SW480 (cell line): ENCODE data around the gene PLCH1.
"Not testable (repeated sequence)": the region's sequence is repeated elsewhere in the genome, so short reads cannot be mapped to it uniquely, and the experiment has no call there.

Experiments used
- DNase-seq: peaks from one replicate; pipeline ENCODE4 v3.0.0-alpha.2; 2016; ENCODE audit warnings: low spot score

Gene PLCH1

DNA sequence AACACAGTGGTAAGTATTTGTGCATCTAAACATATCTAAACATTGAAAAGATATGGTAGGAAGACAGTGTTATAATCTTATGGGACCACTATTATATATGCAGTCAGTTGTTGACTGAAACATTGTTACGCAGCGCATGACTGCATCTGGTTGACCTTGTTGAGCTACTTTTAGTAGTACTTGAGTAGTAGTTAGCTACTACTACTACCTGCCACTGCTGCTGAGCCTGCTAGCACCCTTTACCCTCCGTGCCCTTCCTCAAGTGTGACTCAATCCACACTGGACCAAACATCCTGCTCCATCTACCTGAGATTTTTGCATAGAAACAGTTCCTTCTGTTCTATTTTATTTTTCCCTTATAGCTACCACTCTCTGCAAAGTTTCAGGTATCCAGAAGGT, 327.8 kb downstream of the PLCH1 start:
- no peak for DNase-seq

DNA sequence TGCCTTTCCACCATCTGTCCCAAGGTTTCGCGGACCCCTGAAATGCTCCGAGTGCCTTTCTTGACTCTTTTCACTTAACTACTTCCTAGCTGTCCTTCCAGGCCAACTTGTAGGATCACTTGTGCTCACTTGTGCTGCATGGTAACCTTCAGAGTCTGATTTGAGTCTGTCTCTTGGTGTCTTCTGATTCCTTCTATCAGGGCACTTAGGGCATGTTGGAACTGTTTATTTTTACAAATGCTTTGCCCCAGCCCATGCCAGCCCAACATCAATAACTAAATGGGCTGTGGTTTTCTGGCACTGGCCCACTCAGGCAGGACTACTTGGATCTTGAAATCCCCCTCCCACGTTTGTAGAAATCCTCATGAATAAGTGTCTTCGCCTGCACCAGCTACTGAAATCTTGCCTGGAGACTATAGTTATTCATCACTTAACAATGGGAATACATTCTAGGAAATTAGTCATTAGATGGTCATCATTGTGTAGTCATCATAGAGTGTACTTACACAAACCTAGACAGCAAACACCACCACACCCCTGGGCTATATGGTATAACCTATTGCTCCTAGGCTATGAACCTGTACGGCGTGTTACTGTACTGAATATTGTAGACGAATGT, 328.3 kb downstream of the PLCH1 start:
- DNase-seq, result no peak

DNA sequence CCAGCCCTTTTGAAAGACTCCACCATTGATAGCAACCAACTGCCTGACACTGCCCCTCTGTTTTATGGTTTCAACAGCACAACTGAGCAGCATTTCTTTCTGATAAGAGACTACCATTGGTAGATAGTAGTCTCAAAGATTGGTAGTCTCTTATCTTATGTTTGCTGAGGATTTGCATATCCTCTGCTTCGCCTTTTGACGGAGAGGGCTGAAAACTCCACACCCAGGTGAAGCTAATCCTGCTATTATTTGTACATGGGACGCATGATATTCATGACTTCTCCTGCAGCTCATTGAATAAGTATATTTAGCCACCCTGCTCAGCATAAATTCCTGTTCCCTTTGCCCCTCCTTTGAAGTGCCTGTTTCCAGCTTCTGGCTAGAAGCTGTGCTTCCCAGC, 332.0 kb downstream of the PLCH1 start:
- no peak for DNase-seq

DNA sequence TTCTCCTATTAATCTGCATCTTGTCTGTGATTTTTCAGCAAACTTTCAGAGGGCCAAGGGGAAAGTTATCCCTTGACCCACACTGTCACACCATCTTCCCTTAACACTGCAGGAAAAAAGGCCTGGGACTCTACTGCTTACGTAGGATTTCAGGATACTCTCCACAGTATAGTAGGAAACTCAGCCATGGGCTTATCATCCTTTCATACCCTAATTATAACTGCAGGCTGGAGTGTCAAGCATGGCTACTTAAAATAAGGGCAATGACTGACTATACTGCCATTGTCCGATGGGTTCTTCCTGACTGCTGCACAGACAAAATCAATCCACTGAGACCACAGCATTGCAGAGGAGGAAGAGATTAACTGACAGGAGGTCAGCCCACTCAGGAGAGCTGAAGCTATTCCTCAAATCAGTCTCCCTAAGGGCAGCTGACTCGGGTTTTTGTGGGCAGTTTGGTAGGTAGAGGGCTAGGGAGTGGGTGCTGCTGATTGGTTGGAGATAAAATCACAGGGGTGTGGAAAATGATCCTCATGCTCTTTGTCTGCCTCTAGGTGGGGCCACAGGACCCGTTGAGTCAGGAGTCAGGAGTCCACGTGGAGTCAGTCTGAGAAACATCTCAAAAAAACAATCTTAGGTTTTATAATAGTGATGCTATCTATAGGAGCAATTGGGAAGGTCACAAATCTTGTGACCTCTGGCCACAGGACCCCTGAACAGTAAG, 333.2 kb downstream of the PLCH1 start:
- DNase-seq, result no peak

DNA sequence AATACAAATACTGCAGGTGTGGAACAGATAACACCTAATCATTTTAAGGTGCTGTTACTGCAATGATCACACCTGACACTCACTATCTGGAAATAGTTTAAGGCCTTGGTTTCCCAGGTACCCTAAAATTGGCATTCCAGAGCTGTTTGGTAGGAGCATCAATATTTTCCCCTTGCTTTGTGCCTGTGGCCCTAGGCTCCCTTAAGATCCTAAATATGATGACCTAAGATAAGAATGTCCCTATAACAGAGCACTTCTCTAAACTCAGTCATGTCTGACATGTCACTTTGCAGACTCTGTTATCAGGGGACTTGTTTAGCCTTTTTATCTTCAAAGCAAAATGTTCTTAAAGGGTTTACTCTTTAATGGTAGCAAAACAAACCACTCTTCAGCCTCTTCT, 335.5 kb downstream of the PLCH1 start:
- DNase-seq, result no peak

DNA sequence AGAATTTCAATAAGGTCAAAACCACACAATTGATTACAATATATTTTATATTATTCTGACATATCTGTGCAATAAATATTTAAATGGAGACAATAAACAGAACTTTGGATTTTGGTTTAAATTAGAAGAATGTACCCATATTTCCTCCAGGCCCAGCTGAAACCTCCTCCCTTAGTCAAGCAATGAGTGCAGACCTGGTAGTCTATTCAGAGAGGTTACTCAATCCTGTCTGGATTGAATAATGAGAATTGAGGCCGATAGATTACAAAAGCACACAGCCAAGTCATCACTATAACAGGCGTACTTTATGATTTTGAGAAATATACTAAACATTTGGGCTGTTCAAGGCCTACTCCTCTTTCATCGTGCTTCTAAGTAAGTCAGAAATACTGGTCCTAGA, 336.9 kb downstream of the PLCH1 start:
- no peak for DNase-seq

DNA sequence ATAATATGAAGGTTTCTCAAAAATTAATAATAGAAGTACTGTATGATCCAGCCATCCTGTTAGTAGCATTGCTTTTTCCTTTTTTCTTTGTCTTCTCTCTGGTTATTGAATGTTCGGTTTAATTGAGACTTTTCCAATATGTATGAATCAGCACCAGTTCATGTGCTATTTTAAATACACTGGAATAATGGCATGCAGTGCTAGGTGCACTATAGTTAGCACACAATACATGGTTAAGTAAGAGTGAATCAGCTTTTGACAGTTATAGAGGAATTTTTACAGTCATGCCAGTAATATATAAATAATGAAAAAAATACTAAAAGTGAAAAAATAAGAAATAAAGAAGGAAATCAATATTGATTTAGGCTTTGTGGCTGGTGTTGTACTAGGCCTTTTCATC, 337.5 kb downstream of the PLCH1 start:
- DNase-seq, result no peak

DNA sequence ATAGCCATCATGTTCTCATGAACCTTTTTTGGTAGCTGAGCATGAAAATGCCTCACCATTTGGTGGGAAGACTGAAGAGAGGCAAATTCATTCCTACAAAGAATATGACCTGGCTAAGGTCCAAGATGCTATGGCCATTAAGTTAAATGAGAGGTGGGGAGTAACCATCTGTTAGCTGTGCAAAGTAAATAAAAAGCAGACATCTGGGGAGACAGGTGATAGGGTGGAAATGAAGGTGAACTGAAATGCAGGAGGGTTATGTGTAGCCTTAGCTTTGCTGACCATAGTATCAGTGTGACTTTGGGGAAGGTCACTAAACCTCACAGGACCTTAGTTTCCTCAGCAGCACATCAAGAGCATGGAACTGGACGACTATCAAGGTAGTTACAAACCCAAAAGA, 340.4 kb downstream of the PLCH1 start:
- no peak for DNase-seq

DNA sequence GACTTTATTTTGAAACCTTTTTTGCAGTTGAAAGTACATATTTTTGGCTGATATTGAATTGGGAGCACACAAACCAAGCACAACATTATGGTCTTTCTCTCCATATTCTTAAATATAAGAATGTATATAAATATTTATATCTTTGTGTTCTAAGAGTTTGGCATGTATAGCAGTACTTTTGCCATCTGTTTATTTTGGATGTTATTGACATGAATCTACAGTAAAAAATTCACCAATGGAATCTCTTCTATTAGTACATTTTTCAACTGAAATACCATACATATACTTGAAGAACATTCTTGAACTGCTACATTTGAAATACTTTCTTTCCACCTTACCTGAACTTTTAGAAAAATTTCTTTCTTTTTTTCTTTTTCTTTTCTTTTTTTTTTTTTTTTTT, 342.2 kb downstream of the PLCH1 start:
- DNase-seq, result no peak

DNA sequence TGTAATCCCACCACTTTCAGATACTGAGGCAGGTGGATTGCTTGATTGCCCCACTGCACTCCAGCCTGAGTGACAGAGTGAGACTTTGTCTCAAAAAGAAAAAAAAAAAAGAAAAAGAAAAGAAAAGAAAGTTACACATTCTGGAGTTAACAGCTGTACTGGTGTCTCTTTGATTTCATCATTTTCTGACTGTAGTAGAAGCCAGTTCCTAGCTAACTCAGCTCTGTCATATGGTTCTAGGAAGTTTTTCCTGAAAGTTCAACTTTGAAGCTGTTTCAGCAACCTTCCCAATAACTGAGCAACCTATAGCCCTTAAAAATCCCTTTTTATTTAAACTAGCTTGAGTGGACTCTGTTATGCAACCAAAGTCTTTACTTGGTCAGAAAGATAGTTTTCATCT, 346.8 kb downstream of the PLCH1 start:
- DNase-seq, result no peak

DNA sequence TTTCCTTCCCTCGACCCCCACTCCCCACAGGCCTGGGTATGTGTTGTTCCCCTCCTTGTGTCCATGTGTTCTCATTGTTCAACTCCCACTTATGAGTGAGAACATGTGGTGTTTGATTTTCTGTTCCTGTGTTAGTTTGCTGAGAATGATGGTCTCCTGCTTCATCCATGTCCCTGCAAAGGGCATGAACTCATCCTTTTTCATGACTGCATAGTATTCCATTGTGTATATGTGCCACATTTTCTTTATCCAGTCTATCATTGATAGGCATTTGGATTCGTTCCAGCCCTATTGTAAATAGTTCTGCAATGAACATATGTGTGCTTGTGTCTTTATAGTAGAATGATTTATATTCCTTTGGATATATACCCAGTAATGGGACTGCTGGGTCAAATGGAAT, 350.0 kb downstream of the PLCH1 start:
- DNase-seq, result not testable (repeated sequence)

DNA sequence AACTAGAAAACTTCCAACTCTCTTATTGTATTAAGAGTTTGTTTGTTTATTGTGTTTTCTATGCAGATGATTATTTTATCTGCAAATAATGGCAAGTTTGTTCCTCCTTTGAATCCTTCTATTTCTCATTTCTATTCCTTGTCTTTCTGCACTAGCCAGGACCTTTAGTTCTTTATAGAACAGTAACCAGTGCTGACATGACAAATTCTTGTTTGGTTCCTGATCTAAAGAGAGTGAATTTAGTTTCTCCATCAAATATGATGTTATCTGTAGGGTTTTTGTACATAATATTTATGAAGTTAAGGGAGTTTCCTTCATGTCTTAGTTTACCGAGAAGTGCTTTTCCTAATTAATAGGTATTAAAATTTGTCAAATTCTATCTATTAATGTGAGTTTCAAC, 350.6 kb downstream of the PLCH1 start:
- DNase-seq, result no peak

DNA sequence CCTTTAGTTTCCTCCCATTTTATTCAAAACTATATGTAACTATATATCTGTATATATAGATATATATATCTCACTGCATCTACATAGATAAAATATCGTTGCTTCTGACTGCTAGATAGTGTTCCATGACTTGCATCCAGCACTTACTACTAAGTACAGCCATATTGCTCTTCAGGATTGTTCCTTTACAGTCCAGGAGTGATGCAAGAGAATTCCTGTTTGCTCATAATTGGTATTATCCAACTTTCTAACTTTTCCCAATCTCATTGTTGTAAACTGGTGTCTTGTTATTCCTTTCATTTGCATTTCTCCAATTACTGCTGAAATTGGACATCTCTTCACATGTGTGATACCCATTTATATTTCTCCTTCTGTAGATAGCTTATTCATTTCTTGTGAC, 351.6 kb downstream of the PLCH1 start:
- no peak for DNase-seq

DNA sequence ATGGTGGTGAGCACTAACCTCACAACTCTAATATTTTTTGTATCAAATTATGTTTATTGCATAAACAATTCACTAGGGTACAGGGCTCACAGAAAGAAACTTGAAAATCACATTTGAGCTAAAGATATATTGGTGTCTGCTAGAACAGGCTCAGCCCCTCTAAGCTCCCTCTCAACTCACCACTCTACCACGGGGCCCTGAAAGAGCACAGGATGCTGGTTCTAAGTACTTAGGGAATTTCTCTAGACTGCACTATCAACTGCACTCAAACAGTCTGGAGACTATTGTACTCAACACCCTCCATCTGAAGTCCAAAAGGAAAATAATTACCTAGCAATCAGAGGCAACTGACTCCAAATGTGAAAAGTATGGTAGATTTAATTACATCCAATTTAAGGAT, 352.7 kb downstream of the PLCH1 start:
- DNase-seq, result no peak

DNA sequence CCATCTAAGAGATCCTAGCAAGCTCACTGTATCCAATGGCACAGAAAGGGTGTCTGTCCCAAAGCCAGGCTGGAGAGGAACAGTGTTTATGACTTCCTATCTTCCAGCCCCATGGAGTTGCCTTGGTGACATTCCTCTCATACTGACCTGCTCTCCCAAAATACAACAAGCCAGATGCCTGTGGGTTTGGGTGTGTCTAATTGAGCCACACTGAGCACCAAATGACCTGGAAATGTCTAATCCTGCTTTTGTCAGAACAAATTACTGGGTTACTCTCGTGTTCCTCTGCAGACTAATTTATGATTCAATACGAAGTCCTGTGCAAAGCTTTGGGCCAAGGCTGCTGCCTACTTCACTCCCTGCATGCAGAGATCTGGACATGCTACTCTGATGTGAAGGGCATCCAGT, 353.3 kb downstream of the PLCH1 start:
- DNase-seq, result peak; percentile 92

DNA sequence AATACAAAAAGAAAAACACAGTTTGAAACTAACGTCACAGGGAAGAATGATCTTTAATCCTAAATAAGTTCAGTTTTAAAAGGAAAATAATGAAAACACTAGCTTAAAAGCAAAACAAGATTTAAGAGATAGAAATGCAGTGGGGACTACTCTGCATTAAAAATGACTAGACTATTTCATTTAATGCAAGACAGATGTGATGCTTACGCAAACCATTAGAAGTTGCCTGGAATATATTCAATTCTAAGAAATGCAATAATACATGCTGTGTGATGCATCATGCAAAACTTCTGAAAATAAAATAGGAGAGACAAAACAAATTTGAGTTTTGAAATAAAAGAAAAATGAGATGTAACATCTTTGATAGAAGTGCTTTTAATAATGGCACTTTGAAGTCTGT, 353.8 kb downstream of the PLCH1 start:
- no peak for DNase-seq

DNA sequence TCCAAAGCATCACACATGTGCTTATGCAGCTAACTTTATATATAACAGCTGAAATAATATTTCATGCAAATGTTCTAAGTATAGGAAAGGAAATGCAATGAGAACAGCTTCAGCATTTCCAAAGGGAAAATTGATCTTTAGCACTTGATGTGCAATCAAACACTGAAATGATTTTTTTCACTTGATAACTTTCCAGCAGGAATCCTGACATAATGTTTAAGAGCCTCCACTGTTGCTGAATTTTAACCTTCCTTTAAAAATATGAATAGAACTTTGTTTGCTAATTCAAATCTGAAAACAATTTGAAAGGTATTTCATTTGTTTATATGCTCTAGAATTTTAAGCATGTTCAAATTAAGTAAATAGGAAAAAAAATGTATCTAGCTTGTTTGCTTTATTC, 354.5 kb downstream of the PLCH1 start:
- no peak for DNase-seq

DNA sequence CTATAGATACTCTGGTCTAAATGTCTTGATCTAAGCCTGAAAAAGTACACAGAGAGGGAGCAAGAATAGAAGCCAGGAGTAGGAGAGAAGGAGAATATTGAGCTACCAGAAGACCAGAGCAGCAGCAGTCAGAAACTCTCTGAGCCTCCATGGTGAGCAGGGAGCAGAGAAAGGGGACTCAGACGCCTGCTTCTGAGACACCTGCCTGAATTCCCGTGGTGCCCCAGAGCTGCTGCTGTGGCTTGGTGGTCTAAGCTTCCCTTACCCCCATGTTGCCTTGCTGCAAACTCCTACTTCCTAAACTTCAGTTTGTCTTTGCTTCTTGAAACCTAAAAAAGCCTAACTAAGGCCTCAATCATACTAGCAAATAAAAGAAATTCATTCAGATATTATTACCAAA, 356.5 kb downstream of the PLCH1 start:
- no peak for DNase-seq

DNA sequence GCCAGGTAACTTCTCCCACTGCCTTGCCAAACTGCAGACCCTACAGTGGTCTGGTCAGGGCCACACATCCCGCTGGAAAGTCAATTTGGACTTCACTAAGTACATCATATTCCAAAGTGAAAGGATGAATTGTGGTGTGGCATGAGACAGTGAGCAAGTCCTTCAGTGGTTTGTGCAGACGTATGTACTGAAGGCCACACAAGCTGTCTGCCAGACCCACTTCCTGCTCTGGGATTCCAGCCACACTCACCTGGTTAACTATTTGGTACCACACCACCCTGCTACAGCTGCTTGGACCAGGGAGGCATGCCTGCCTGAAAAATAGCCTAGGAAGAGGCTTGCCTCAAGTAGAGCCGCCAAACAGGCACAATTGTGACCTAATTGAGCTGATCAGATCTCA, 357.3 kb downstream of the PLCH1 start:
- peak; percentile 72 for DNase-seq

DNA sequence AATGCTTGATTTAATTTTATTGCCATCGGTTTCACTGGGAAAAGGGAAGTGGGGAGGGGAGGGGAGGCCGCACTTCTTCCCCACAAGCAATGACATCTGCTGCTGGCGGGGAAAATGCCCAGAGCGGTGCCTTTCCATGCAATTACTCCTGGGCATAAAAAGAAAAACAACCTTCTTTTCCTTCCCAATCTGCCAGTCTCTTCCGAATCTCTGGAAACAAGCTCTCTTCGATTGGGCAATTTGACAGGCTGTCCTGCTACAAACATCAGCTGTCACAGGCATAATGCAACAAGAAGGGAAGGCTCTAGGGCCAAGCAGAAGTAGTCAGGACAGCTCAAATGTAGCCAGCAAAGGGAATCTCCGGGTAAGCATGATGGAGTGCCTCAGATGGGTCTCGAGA, 358.0 kb downstream of the PLCH1 start:
- no peak for DNase-seq

DNA sequence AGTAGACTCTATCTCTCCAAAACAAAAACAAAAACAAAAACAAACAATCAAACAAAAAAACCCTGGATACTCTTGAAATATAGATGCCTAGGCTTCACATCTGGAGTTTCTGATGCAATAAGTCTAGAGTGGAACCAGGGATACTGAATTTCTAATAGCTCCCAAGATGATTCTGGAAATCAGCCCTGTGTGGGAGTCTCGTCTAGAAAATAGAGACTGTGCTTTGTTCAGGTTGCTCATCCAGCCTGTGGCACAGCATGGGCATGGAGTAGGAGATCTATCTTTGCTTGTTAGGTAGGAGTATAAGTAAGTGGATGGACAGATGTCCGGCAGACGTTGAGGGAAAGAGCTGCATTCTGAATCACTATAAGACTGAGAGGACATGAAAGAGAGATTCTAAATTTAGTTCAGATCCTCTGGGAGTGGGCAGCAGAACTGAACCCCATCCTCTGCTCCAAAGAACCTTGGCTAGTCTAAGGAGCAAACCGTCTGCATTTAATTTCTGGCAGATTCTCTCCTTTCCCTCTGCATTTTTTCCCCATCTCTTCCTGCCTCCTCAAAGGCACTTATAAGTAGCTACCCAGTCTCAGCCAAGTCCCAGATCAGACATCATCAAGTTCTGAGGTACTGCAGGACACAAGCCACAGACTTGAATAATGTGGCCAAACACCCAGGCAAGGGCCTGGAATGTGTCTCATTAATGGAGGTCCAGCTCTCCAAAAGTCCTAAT, 358.8 kb downstream of the PLCH1 start:
- DNase-seq, result no peak

DNA sequence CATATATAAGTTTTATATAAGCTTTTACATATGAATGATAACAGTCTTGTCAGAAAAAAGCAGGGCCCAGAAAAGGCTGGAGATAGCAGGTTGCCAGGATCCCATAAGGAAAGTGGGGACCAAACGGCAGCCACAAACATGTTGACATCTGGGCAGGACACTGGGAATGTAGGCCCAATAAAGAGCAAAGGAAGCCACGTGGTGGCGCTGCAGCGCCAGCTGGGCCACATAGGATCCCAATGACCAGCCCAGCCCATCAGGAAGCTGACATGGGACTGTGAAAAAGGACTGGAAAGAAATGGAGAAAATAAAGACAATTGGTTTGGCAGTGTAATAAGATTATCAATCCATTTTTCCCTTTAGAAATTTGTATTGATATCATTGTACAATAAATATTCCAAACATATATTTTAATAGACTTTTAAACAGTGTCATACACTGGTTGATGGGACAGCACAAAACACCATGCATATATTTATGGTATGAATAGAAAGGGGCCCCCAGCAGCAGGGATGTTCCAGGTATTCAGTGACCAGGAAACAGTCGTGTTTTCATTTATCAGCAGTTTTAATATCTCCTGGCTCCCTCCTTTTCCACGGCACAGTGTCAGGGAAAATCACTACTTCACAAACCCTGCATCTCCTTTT, 362.4 kb downstream of the PLCH1 start:
- peak; percentile 70 for DNase-seq

DNA sequence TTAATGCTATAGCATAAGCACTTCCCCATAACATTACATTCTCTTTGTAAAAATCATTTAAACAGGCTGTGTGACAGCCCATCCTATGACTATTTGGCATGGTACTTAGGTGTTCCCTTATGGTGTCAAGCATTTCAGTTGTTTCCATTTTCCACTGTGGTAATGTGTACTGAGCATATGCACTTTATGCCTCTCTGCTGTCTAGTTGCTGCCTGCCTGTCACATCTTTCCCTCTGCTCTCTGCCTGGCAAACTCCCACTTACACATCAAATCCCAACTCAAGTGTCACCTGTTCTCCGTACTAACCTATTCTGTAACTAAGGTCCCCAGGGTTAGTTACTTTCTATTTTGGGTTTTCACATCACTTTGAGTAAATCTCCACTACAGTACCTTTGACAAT, 367.0 kb downstream of the PLCH1 start:
- no peak for DNase-seq
